Naive thymus-derived CD4-positive, alpha-beta T cell (primary cell): ENCODE measurements around the gene ZNF101. TPM values are rescaled to one million over a fixed set of nuclear protein-coding genes. Genes with fewer than 3 reads are reported as not detected.
A peak's percentile ranks its signal among the peaks of the same experiment; 100 is the strongest.
"Not testable (repeated sequence)": the region's sequence is repeated elsewhere in the genome, so short reads cannot be mapped to it uniquely, and the experiment has no call there.

Experiments
- ATAC-seq: fragments of 150-1000 bp; cut with Tn5 transposase; 2 replicates; pipeline ENCODE4 v1.10.0; 2021; ENCODE audit warnings: mild to moderate bottlenecking, moderate library complexity
- CTCF ChIA-PET: fragments of 350-600 bp; sonication (Branson Sonifier 250); formaldehyde crosslinking; loops from one replicate; lab custom pipeline; 2021; ENCODE audit warnings: antibody characterized with exemption; lab: Charles Lee
- POLR2A ChIA-PET: fragments of 350-600 bp; sonication (Branson Sonifier 250); formaldehyde crosslinking; loops from one replicate; lab custom pipeline; 2021; ENCODE audit warnings: antibody characterized with exemption, inconsistent platforms; lab: Charles Lee
- DNase-seq, 9 donors: peaks; one replicate each; pipeline versions ENCODE4 v3.0.0 to v3.0.0-alpha.2; 2020 to 2022; ENCODE audit warnings: mixed read lengths in 1 of 9
- H3K27ac ChIP-seq: one replicate; pipeline ENCODE4 v1.7.0; 2013; ENCODE audit warnings: mild to moderate bottlenecking, low read depth, low read length, moderate library complexity
- H3K27me3 ChIP-seq, 2 donors: one replicate each; pipeline ENCODE4 v1.7.0; 2013; ENCODE audit warnings: low read length in 2 of 2, mild to moderate bottlenecking in 2 of 2, moderate library complexity in 2 of 2; ENCODE audit not compliant: control insufficient read depth in 2 of 2, insufficient read depth in 2 of 2
- H3K36me3 ChIP-seq, 3 experiments: 1 replicate in 2 of 3; 2 replicates in 1 of 3; pipeline ENCODE4 v1.7.0; 2013; ENCODE audit warnings: low read length in 3 of 3, mild to moderate bottlenecking in 3 of 3, moderate library complexity in 1 of 3; ENCODE audit not compliant: insufficient read depth in 3 of 3, control insufficient read depth in 2 of 3
- H3K4me1 ChIP-seq, 2 donors: one replicate each; pipeline ENCODE4 v1.7.0; 2013; ENCODE audit warnings: low read length in 2 of 2, mild to moderate bottlenecking in 2 of 2, moderate library complexity in 1 of 2; ENCODE audit not compliant: control insufficient read depth in 2 of 2, insufficient read depth in 2 of 2
- H3K4me3 ChIP-seq: 2 replicates; pipeline ENCODE4 v1.7.0; 2013; ENCODE audit warnings: mild to moderate bottlenecking, low read length
- H3K9me3 ChIP-seq, 3 experiments: 1 replicate in 2 of 3; 2 replicates in 1 of 3; pipeline ENCODE4 v1.7.0; 2013; ENCODE audit warnings: low read length in 3 of 3; ENCODE audit not compliant: control insufficient read depth in 2 of 3
- H3K27ac Mint-ChIP-seq, 9 donors: one replicate each; pipeline ENCODE4 v1.8.0; 2020 to 2022; ENCODE audit warnings: mixed read lengths in 9 of 9, mild to moderate bottlenecking in 8 of 9, moderate library complexity in 5 of 9, inconsistent platforms in 2 of 9
- H3K27me3 Mint-ChIP-seq, 5 donors: one replicate each; pipeline ENCODE4 v1.8.0; 2021 to 2022; ENCODE audit warnings: mixed read lengths in 5 of 5, mild to moderate bottlenecking in 1 of 5
- H3K36me3 Mint-ChIP-seq, 5 donors: one replicate each; pipeline ENCODE4 v1.8.0; 2020 to 2022; ENCODE audit warnings: mixed read lengths in 5 of 5, mild to moderate bottlenecking in 3 of 5, inconsistent platforms in 1 of 5
- H3K4me1 Mint-ChIP-seq, 7 donors: one replicate each; pipeline ENCODE4 v1.8.0; 2020 to 2022; ENCODE audit warnings: mixed read lengths in 7 of 7, mild to moderate bottlenecking in 3 of 7, inconsistent platforms in 1 of 7
- H3K4me3 Mint-ChIP-seq, 10 donors: one replicate each; pipeline ENCODE4 v1.8.0; 2020 to 2022; ENCODE audit warnings: mild to moderate bottlenecking in 10 of 10, mixed read lengths in 10 of 10, moderate library complexity in 6 of 10, inconsistent platforms in 2 of 10
- H3K9me3 Mint-ChIP-seq, 11 donors: one replicate each; pipeline ENCODE4 v1.8.0; 2020 to 2022; ENCODE audit warnings: mixed read lengths in 11 of 11, mild to moderate bottlenecking in 4 of 11, inconsistent platforms in 1 of 11, moderate library complexity in 1 of 11
- intact Hi-C, 2 donors: fragments of 100-400 bp; cut with micrococcal nuclease; formaldehyde crosslinking; loops; one replicate each; pipeline ENCODE4 v1.15.1; 2023
- polyA plus RNA-seq, 2 donors: library from polyadenylated mRNA; unstranded; fragments of 300-500 nt; fragmentation: Illumina TruSeq; gene quantifications; one replicate each; pipeline ENCODE4 v1.2.3, GENCODE V29; 2021
- total RNA-seq, 6 experiments: library from RNA in 5 of 6; stranded (reverse) in 5 of 6; gene quantifications; 1 replicate in 5 of 6; 2 replicates in 1 of 6; pipeline ENCODE4 v1.2.3 and lab custom pipeline; 2021 to 2026

The ZNF101 gene
- total and polyA plus RNA-seq, 7 experiments from 2014 or later = 67.8 to 202 (median 113) TPM

- H3K27me3 ChIP-seq, ATAC-seq, H3K4me3 Mint-ChIP-seq, H3K27ac Mint-ChIP-seq, CTCF ChIA-PET, H3K4me3 ChIP-seq, DNase-seq, H3K4me1 ChIP-seq, H3K27me3 Mint-ChIP-seq, H3K27ac ChIP-seq, H3K4me1 Mint-ChIP-seq: not testable (repeated sequence)
- peaks cover 0 to 70% (median 43%) of the 10 kb centered on the region in 11 donors for H3K9me3 Mint-ChIP-seq
- H3K36me3 Mint-ChIP-seq = peaks cover 14 to 68% (median 38%) of the 10 kb centered on the region in 5 donors
- Histone ChIP-seq H3K9me3 (peaks cover 0 to 53% (median 17%) of the 10 kb centered on the region in 3 experiments), H3K36me3 (peaks cover 0 to 12% (median 0%) of the 10 kb centered on the region in 3 experiments)
- intact Hi-C loops = loop anchor here in 1 of 2 donors (2.0 kb wide), 1 partner anchor 17 kb away; the partner anchor contains the start of gene ZNF101
- POLR2A ChIA-PET = interaction anchor here (0.6 to 4.8 kb wide), 10 partner anchors 8 to 182 kb away, joined by 3 to 74 read pairs (median 6); partner anchors contain the start of genes ATP13A1, ZNF101 and ZNF14
Measured at GRCh38 chr19:19686119-19686518, 17.5 kb downstream of the ZNF101 start.

- peak in 1 of 9 donors; percentile 34 for DNase-seq
- H3K27me3 Mint-ChIP-seq = no peaks in the 10 kb centered on the region
- Histone ChIP-seq H3K27ac (no peak overlapping the region), H3K27me3 (no peaks in the 10 kb centered on the region), H3K36me3 (peaks cover 0 to 8% (median 0%) of the 10 kb centered on the region in 3 experiments), H3K4me3 (no peak overlapping the region), H3K4me1 (no peaks in the 10 kb centered on the region), H3K9me3 (peaks cover 0 to 51% (median 12%) of the 10 kb centered on the region in 3 experiments)
- ChIA-PET POLR2A (interaction anchor here (0.6 to 4.8 kb wide), 13 partner anchors 8 to 181 kb away, joined by 3 to 74 read pairs (median 4); partner anchors contain the start of genes ATP13A1, ZNF101 and ZNF14), CTCF (no interaction called here)
- H3K27ac Mint-ChIP-seq = no peak overlapping the region
- no peak for ATAC-seq
- H3K36me3 Mint-ChIP-seq = peaks cover 14 to 64% (median 35%) of the 10 kb centered on the region in 5 donors
- H3K4me3 Mint-ChIP-seq = no peak overlapping the region
- H3K9me3 Mint-ChIP-seq = peaks cover 0 to 65% (median 38%) of the 10 kb centered on the region in 11 donors
- H3K4me1 Mint-ChIP-seq = peaks cover 0 to 4% (median 0%) of the 10 kb centered on the region in 7 donors
- intact Hi-C loops = loop anchor here in 1 of 2 donors (2.0 kb wide), 1 partner anchor 18 kb away; the partner anchor contains the start of gene ZNF101
Measured at GRCh38 chr19:19686580-19686979, 17.9 kb downstream of the ZNF101 start.

DNA sequence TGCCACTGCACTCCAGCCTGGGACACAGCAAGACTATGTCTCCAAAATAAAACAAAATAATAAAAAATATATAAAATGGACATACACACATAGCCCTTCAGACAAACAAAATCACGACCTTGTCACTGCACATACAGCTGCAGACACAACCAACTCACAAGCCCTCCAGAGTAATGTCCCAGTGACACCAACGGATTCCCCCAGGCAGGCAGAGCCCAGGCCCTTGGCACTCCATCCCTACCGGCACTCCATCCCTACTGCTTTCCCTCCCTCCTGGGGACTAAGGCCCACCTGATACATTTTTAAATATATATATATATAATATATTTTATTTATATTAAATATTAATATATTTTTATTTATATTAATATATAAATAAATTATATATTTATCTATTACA lies 18.5 kb downstream of the ZNF101 start:
- DNase-seq (no peak), ATAC-seq (no peak)
- peaks cover 14 to 62% (median 35%) of the 10 kb centered on the region in 5 donors for H3K36me3 Mint-ChIP-seq
- Histone ChIP-seq H3K27me3 (no peaks in the 10 kb centered on the region), H3K9me3 (peaks cover 0 to 51% (median 10%) of the 10 kb centered on the region in 3 experiments), H3K4me1 (no peaks in the 10 kb centered on the region), H3K36me3 (peaks cover 0 to 7% (median 0%) of the 10 kb centered on the region in 3 experiments), H3K27ac (no peak overlapping the region), H3K4me3 (no peak overlapping the region)
- no peak overlapping the region for H3K4me3 Mint-ChIP-seq
- peaks cover 0 to 4% (median 0%) of the 10 kb centered on the region in 7 donors for H3K4me1 Mint-ChIP-seq
- H3K27me3 Mint-ChIP-seq = no peaks in the 10 kb centered on the region
- CTCF ChIA-PET = no interaction called here
- peak overlapping the region in 4 of 9 donors; percentile 52 to 81 (median 58) for H3K27ac Mint-ChIP-seq
- POLR2A ChIA-PET = interaction anchor here (0.7 to 4.8 kb wide), 11 partner anchors 9 to 181 kb away, joined by 3 to 74 read pairs (median 4); partner anchors contain the start of genes ATP13A1, ZNF101 and ZNF14
- peaks cover 0 to 60% (median 38%) of the 10 kb centered on the region in 11 donors for H3K9me3 Mint-ChIP-seq
- intact Hi-C loops = loop anchor here in 1 of 2 donors (2.0 kb wide), 1 partner anchor 18 kb away; the partner anchor contains the start of gene ZNF101

GRCh38 chr19:19689023-19689422 lies 20.4 kb downstream of the ZNF101 start:
- ATAC-seq, intact Hi-C loops, H3K36me3 ChIP-seq, DNase-seq, H3K4me1 Mint-ChIP-seq, H3K4me1 ChIP-seq, H3K27ac ChIP-seq, H3K4me3 ChIP-seq, CTCF ChIA-PET, H3K27ac Mint-ChIP-seq, H3K4me3 Mint-ChIP-seq, H3K27me3 Mint-ChIP-seq, H3K27me3 ChIP-seq: not testable (repeated sequence)
- Mint-ChIP-seq H3K36me3 (peaks cover 4 to 48% (median 20%) of the 10 kb centered on the region in 5 donors), H3K9me3 (peaks cover 0 to 52% (median 25%) of the 10 kb centered on the region in 11 donors)
- POLR2A ChIA-PET = interaction anchor here (1.1 to 1.5 kb wide), 3 partner anchors 20 to 24 kb away, joined by 3 to 5 read pairs (median 5); partner anchors contain the start of gene ZNF101
- H3K9me3 ChIP-seq = peaks cover 0 to 36% (median 0%) of the 10 kb centered on the region in 3 experiments

- no peak for DNase-seq
- Histone ChIP-seq H3K9me3 (peaks cover 0 to 19% (median 0%) of the 10 kb centered on the region in 3 experiments), H3K27me3 (no peaks in the 10 kb centered on the region), H3K36me3 (no peaks in the 10 kb centered on the region), H3K4me1 (no peaks in the 10 kb centered on the region), H3K27ac (no peak overlapping the region), H3K4me3 (no peak overlapping the region)
- Mint-ChIP-seq H3K4me3 (no peak overlapping the region), H3K36me3 (peaks cover under 1 to 28% (median 10%) of the 10 kb centered on the region in 5 donors), H3K27me3 (no peaks in the 10 kb centered on the region), H3K27ac (no peak overlapping the region), H3K9me3 (peaks cover 0 to 42% (median 15%) of the 10 kb centered on the region in 11 donors), H3K4me1 (no peaks in the 10 kb centered on the region)
- ATAC-seq = no peak
- ChIA-PET POLR2A (interaction anchor here (0.8 to 1.6 kb wide), 5 partner anchors 10 to 28 kb away, joined by 3 to 7 read pairs (median 4); no protein-coding TSS in a partner anchor), CTCF (no interaction called here)
- intact Hi-C loops = no loop called here
Measured at GRCh38 chr19:19691683-19692082, 23.0 kb downstream of the ZNF101 start.

- Mint-ChIP-seq H3K4me3 (no peak overlapping the region), H3K9me3 (peaks cover 0 to 69% (median 18%) of the 10 kb centered on the region in 11 donors), H3K27ac (no peak overlapping the region), H3K4me1 (no peaks in the 10 kb centered on the region), H3K27me3 (no peaks in the 10 kb centered on the region), H3K36me3 (peaks cover 0 to 19% (median 15%) of the 10 kb centered on the region in 5 donors)
- H3K27me3 ChIP-seq = no peaks in the 10 kb centered on the region
- ATAC-seq (no peak), DNase-seq (no peak)
- no peaks in the 10 kb centered on the region for H3K36me3 ChIP-seq
- intact Hi-C loops = no loop called here
- ChIA-PET POLR2A (no interaction called here), CTCF (no interaction called here)
- no peaks in the 10 kb centered on the region for H3K4me1 ChIP-seq
- H3K27ac ChIP-seq = no peak overlapping the region
- peaks cover 0 to 19% (median 0%) of the 10 kb centered on the region in 3 experiments for H3K9me3 ChIP-seq
- no peak overlapping the region for H3K4me3 ChIP-seq
Measured at GRCh38 chr19:19696386-19696785, 27.7 kb downstream of the ZNF101 start.
